HepG2 (cell line): ENCODE data around the gene EFNA2. TPM values are rescaled to one million over a fixed set of nuclear protein-coding genes. Genes with fewer than 3 reads are reported as not detected.

Experiments used
- CBX1 ChIP-seq: IDR thresholded peaks from one replicate; pipeline ENCODE4 v1.6.1; 2016; ENCODE audit warnings: antibody characterized with exemption, low read depth
- CENPX ChIP-seq: sonication (generic); formaldehyde crosslinking; IDR thresholded peaks from 2 replicates; pipeline ENCODE4 v1.9.0; 2021; ENCODE audit warnings: mild to moderate bottlenecking, missing genetic modification reagents, moderate library complexity
- KAT2B ChIP-seq: fragments of 150-350 bp; IDR thresholded peaks from 2 replicates; pipeline ENCODE4 v1.6.1; 2014; ENCODE audit warnings: low read depth, low read length, borderline replicate concordance
- NFE2L1 ChIP-seq: sonication (generic); formaldehyde crosslinking; IDR thresholded peaks from 2 replicates; pipeline ENCODE4 v1.4.0; 2020; ENCODE audit warnings: missing genetic modification reagents, mild to moderate bottlenecking, borderline replicate concordance
- NFRKB ChIP-seq: fragments of 450-650 bp; IDR thresholded peaks from 2 replicates; pipeline ENCODE4 v1.6.1; 2017
- PRDM10 ChIP-seq: sonication (generic); formaldehyde crosslinking; IDR thresholded peaks from 2 replicates; pipeline ENCODE4 v1.4.0; 2020; ENCODE audit warnings: low read depth, missing genetic modification reagents
- PTBP1 ChIP-seq: fragments of 200-400 bp; formaldehyde crosslinking; IDR thresholded peaks from 2 replicates; pipeline ENCODE4 v1.6.1; 2018; ENCODE audit warnings: low read length, low read depth; ENCODE audit not compliant: poor library complexity, severe bottlenecking
- RAD51 ChIP-seq: fragments of 450-650 bp; IDR thresholded peaks from 2 replicates; pipeline ENCODE4 v1.6.1; 2016; ENCODE audit warnings: borderline replicate concordance
- RBFOX2 ChIP-seq: fragments of 200-400 bp; formaldehyde crosslinking; IDR thresholded peaks from 2 replicates; pipeline ENCODE4 v1.6.1; 2017; ENCODE audit warnings: low read depth, mild to moderate bottlenecking, low read length
- TCF7L2 ChIP-seq: IDR thresholded peaks from 2 replicates; pipeline ENCODE4 v1.6.1; 2011; ENCODE audit warnings: mild to moderate bottlenecking, low read depth, low read length, moderate library complexity
- ZBTB40 ChIP-seq, 2 experiments: fragments of 450-650 bp in 1 of 2; sonication (generic) in 1 of 2; formaldehyde crosslinking in 1 of 2; IDR thresholded peaks; 2 replicates each; pipeline versions ENCODE4 v1.6.1 to v1.8.0; 2016 to 2022; ENCODE audit warnings: antibody characterized with exemption in 1 of 2, mild to moderate bottlenecking in 1 of 2, missing genetic modification reagents in 1 of 2
- ZFP36L2 ChIP-seq: sonication (generic); formaldehyde crosslinking; IDR thresholded peaks from 2 replicates; pipeline ENCODE4 v1.4.0; 2020; ENCODE audit warnings: missing genetic modification reagents
- ZNF124 ChIP-seq: sonication (generic); formaldehyde crosslinking; IDR thresholded peaks from 2 replicates; pipeline ENCODE4 v1.4.0; 2020; ENCODE audit warnings: missing genetic modification reagents
- ZNF17 ChIP-seq: sonication (generic); formaldehyde crosslinking; IDR thresholded peaks from 2 replicates; pipeline ENCODE4 v1.5.0; 2020; ENCODE audit warnings: mild to moderate bottlenecking, missing genetic modification reagents
- ZNF3 ChIP-seq: IDR thresholded peaks from 2 replicates; pipeline ENCODE4 v1.7.0; 2017; ENCODE audit warnings: inconsistent platforms
- ZNF317 ChIP-seq: sonication (generic); formaldehyde crosslinking; IDR thresholded peaks from 2 replicates; pipeline ENCODE4 v1.5.0; 2020; ENCODE audit warnings: mild to moderate bottlenecking, missing genetic modification reagents
- ZNF383 ChIP-seq: sonication (generic); formaldehyde crosslinking; IDR thresholded peaks from 2 replicates; pipeline ENCODE4 v1.4.0; 2020; ENCODE audit warnings: missing genetic modification reagents, mild to moderate bottlenecking, borderline replicate concordance
- ZNF607 ChIP-seq: sonication (generic); formaldehyde crosslinking; IDR thresholded peaks from 2 replicates; pipeline ENCODE4 v1.5.1; 2020; ENCODE audit warnings: missing genetic modification reagents, mild to moderate bottlenecking, borderline replicate concordance
- ZNF619 ChIP-seq: sonication (generic); formaldehyde crosslinking; IDR thresholded peaks from 2 replicates; pipeline ENCODE4 v1.4.0; 2020; ENCODE audit warnings: mild to moderate bottlenecking, missing genetic modification reagents
- polyA plus RNA-seq, 8 experiments: library from polyadenylated mRNA; depleted of rRNA in 3 of 8; stranded (reverse) in 7 of 8; unstranded in 1 of 8; fragments of >200 nt; fragmentation: Illumina TruSeq in 4 of 8; extraction: Trizol in 4 of 8; gene quantifications; 2 replicates each; pipeline versions ENCODE4 v1.2.1 to v1.2.3, GENCODE V29; 2011 to 2016; ENCODE audit warnings: low read depth in 4 of 8, missing spikeins in 1 of 8, mixed read lengths in 1 of 8; ENCODE audit not compliant: insufficient read depth in 1 of 8
- total RNA-seq, 5 experiments: library from RNA; depleted of rRNA; stranded (reverse); fragments of >200 nt; fragmentation: Illumina TruSeq; extraction: Trizol; gene quantifications; 2 replicates each; pipeline ENCODE4 v1.2.3, GENCODE V29; 2016; ENCODE audit warnings: low read depth in 1 of 5

The EFNA2 gene
- total and polyA plus RNA-seq, 2 of the 13 experiments (the other 11 are each of a cell fraction or from before 2014, with no cell fraction given): 6.0 to 9.9 TPM

- no peak for TF ChIP-seq PRDM10 (CRISPR knock-in tag)
- no peak for TF ChIP-seq RAD51
- no peak for TF ChIP-seq ZNF383 (CRISPR knock-in tag)
- no peak for TF ChIP-seq CBX1
- no peak for TF ChIP-seq RBFOX2
- TF ChIP-seq NFRKB: no peak
- TF ChIP-seq ZNF17: no peak
- TF ChIP-seq ZNF619 (CRISPR knock-in tag): no peak
- TF ChIP-seq PTBP1: no peak
- TF ChIP-seq ZNF124 (CRISPR knock-in tag): no peak
- TF ChIP-seq ZNF607 (CRISPR knock-in tag): no peak; the same call in 1 of the 2 replicates
- TF ChIP-seq TCF7L2: no peak
- TF ChIP-seq ZFP36L2: no peak
- TF ChIP-seq ZBTB40 (IDR thresholded peaks at IDR 0.05): no peak
- no peak for TF ChIP-seq ZBTB40 (CRISPR knock-in tag; IDR thresholded peaks at IDR 0.05)
- no peak for TF ChIP-seq NFE2L1 (CRISPR knock-in tag)
- TF ChIP-seq KAT2B: no peak
- TF ChIP-seq ZNF317 (CRISPR knock-in tag): no peak
- no peak for TF ChIP-seq CENPX
- TF ChIP-seq ZNF3: no peak
Measured at GRCh38 chr19:1253514-1254080, 32.1 kb upstream of the EFNA2 start (continued).
